Activated CD4-positive, alpha-beta T cell treated with anti-CD3 and anti-CD28 coated beads, Interleukin-2, amount 50 U/mL, for 24 hours (primary cell): ENCODE data around the gene SPA17.

Source experiments
- DNase-seq, 2 donors: peaks; one replicate each; pipeline ENCODE4 v3.0.0-alpha.2; 2020; ENCODE audit warnings: low read depth in 1 of 2, low spot score in 1 of 2

Gene SPA17

DNA sequence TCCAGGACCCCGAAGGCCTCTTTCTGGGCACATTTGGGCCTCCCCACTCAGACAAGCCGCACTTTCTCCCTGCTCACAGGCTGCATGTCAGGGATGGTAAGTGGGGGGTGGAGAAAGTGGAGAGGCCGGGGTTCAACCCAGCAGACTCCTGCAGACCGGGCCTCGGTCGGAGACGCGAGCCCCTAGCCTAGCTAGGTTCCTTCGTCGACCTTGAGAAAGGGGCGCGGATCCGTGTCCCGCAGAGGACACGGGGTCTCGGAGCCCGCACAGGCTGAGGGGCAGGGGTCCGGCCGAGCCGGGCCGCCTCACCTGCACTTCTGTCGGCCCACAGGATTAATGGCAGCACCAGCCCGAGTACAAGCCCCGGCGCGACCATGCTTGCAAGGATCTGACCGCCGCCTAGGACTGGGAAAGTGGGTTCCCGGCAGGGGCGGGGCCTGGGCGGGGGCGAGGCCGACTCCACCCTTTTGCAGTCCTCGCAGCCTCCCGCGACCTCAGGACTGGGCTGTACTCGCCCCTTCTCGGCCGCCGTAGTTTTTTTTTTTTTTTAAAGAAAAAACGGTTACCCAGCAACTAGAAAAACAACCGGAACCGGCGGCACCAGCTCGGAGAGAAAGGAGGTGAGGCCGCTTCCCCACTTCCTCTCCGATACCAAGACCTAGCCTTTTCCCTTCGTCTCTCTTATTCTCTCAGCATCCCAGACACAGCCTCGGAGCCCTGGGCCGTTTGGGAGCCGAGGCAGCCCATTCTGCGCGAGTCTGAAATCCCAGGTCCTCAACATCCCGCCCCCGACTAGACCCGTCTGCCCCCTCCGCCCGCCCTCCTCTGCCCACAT is at the start of gene SPA17, which contains the start of gene SIAE:
TSS of gene SPA17 (plus strand) at position 572 of the 835 bp plus-strand sequence. CDS start 1,361 bp downstream, outside the sequence.
TSS of gene SIAE (minus strand) at position 407 of the 835 bp plus-strand sequence. CDS start at position 376, 31 bp downstream.
- peak; percentile 56 to 82 for DNase-seq

DNA sequence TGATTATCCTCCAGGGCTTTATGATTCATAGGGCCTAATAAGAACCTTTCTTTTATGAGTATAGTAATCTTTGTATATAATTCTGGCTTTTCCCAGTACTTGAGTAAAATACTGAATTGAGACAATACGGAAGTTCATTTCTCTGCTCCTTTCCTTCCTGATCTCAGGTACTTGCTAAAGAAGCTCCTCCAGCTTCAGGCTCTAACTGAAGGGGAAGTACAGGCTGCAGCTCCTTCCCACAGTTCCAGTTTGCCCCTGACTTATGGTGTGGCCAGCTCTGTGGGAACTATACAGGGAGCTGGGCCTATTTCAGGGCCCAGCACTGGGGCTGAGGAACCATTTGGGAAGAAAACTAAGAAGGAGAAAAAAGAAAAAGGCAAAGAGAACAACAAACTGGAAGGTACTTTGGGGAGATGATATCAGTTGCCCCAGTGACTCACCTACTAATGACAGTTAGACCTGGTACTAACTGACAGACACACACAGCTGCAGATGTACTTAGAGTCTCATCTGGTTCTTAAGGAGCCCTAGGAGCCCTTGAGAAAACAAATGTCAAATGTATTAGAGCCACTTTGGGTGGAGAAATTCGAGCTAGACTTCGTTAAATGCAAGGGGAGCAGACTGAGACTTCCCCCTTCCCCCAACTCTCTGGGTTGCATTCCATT is 48.1 kb upstream of the SPA17 start:
- no peak for DNase-seq

DNA sequence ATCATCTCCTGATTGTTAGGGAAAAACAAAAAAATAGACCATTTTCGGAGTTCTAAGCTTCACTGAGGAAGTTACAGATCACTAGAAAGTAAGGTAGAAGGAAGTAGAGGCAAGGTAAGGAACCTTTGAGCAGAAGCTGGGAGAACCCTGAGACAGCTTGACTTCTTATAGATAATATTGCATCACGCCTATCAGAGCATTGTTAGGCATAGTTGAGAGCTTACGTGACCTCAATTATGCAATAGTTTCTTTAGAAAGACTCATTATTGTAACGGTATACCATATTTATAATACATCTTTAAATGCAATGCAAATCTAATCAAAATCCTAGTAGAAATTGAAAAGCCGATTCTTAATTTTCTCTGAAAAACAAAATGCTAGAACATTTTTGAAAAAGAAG is 46.2 kb upstream of the SPA17 start:
- DNase-seq, result no peak

DNA sequence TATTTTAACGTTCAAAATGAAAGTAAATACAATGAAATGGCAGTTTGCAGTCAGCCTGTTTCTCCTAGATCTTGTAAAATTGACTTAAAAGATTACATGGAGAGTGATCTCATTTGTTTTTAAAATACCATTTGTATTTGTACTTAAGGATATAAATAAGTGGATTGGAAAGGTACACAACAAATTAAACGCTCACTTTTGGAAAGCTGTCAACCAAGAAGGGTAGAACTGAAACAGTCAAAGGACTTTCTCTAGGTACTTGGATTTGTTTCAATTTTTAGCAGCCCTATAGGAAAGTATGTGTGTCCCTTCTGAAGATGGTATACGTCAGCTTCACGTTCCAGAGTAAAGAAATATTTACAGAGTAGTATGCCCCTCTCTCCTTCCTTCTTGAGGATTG is 43.7 kb upstream of the SPA17 start:
- DNase-seq, result no peak

DNA sequence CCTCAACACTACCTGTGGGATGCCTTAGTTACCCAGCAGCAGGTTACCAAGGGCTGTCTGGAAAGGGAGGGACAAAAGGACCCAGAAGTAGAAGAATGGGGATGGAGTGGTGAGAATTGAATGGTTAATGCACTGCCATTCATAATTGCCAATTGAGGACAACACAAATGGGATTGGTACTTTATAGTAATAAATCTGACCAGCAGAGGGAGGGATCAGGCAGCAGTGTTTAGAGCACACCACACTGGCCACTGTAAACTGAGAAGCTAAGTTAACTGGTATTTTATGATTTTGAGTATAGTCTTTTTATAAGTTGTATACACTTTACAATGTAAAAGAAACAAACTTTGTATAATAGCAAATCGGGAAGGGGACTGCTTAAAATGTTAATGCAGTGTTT is 40.3 kb upstream of the SPA17 start:
- DNase-seq, result no peak

DNA sequence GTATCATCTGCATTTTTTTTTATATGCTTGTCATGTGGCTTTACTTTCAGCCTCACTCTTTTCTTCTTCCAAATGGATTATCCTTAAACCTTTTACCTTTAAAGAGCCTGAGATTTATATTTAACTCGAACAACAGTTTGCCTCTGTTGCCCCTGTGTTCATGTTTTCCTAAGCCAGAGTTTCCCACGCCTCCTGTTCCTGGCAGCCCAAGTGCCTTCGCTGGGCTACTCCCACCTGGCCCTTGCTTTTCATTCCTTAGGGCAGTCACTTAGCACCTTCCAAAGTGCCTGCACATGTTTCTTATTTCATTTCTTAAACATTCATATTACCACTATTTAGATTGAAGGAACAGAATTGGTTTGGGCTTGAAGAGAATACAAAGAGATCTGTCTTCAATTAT is 37.8 kb upstream of the SPA17 start:
- DNase-seq, result no peak

DNA sequence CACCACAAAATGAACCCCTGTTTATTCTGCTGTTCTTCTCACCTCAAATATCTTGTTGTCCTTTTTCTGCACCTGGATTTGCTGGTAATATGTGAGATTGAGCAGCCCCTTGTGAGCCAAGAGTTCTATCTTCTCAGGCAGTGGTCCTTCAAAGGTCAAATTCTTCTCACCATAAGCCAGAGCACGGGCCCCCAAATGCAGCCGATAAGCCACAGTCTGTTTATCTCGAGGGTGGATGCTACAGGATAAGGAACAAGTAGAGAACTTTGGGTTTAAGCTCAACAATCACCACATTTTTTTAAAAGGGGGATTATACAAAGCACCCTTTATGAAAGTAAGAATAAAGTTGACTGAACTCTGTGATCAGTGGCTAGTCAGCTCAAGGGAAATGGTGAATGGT is 35.2 kb upstream of the SPA17 start:
- DNase-seq, result no peak

DNA sequence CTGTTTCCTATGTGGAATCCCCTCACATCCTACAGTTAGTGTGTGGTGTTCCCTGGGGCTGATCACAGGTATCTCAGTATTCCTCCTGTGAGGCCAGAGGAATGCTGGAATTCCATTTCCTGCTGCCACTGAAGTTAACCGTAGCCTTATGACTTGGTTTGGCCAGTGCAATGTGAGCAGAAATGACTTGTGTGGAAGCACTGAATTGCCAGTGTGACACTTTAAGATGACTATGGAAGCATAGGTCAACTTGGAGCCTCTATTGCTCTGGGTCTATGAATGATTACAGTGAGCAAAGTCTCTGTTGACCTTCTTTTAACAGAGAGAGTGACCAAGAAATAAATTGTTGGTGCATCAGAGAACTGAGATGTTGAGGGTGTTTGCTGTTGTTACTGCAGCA is 34.5 kb upstream of the SPA17 start:
- no peak for DNase-seq

DNA sequence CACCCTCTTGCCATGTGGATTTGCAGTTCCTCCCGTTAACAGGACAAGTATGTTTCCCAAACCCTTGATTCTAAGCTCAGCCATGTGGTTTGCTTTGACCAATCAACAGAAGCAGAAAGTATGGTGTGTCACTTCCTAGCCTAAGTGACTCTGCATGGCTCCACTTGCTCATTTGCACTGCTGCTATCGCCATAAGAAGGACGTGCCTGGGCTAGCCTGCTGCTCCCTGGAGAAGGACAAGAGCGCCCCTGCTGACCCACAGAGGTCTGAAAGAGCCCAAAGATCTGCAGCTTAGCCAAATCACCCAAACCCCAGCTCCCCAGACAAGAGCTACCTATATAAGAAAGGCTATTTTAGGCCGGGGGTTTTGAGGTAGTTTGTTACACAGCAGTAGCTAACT is 33.0 kb upstream of the SPA17 start:
- no peak for DNase-seq

DNA sequence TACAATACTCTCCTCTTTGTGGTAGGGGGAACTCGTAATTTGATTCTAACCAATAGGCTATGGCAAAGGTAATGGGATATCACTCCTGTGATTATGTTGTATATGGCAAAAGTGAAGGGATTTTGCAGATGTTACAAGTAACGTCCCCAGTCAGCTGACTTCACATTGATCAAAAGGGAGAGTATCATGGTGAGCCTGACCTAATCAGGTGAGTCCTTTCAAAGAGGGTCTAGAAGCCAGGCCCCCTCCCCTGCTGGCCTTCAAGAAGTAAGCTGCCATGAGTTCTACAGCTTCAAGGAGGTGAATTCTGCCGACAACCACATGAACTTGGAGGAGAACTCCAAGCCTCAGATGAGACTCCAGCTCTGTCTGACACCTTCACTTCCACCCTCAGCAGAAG is 31.1 kb upstream of the SPA17 start:
- no peak for DNase-seq

DNA sequence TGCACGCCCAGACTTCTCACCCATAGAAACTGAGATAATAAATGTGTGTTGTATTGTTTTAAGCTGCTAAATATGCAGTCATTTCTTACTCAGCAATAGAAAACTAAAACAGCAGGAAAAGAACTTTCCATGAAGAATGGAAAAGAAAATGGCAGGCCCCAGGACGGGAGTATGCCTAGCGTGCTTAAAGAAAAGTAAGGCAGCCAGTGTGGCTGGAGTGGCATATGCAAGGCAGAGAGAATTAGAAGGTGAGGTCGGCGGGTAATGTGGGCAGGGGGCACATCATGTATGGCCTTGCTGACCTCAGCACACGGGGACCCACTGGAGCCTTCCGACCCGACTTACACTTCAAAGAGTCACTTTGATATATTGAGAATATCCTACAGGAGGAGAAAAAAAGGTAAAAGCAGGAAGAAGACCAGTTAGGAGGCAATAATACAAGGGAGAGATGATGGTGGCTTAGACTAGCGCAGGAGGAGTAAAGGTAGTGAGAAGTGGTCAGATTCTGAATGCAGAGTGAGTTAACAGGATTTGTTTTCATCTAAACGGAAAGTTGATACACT is 30.6 kb upstream of the SPA17 start:
- no peak for DNase-seq

DNA sequence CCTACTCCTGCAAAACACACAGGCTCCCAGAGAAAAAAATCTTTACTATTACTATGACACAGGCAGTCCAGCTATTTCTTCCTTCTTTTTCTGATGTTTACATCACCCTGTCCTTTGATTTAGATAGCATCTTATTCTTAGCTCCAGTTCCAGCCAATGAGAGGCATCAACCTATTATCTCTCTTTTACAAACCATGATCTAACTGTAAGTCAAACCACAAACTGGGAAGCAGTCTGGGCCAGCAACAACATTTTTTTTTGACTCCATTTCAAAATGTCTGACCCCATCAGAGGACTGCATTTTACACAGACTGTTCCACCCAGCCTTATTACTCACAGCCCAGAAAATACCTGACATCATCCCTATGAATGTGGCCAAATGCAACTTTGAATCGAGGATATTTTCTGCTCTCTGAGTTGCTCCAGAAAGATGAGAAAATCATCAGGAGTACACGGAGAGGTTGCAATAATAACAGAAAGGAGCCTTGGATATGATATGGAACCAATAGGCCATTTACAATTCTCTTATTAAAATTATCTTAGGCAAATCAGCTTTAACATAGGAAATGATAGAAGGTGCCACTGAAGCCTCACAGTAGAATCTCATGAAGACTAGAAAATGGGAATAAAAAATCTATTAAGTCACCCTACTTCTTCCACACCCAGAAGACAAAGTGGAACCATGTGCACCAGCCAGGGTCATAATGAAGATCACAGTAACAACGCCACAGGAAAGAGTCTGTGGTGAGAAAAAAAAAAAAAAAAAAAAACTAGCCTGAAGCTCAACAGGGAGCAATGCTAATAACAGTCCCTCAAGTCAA is 29.9 kb upstream of the SPA17 start:
- no peak for DNase-seq

DNA sequence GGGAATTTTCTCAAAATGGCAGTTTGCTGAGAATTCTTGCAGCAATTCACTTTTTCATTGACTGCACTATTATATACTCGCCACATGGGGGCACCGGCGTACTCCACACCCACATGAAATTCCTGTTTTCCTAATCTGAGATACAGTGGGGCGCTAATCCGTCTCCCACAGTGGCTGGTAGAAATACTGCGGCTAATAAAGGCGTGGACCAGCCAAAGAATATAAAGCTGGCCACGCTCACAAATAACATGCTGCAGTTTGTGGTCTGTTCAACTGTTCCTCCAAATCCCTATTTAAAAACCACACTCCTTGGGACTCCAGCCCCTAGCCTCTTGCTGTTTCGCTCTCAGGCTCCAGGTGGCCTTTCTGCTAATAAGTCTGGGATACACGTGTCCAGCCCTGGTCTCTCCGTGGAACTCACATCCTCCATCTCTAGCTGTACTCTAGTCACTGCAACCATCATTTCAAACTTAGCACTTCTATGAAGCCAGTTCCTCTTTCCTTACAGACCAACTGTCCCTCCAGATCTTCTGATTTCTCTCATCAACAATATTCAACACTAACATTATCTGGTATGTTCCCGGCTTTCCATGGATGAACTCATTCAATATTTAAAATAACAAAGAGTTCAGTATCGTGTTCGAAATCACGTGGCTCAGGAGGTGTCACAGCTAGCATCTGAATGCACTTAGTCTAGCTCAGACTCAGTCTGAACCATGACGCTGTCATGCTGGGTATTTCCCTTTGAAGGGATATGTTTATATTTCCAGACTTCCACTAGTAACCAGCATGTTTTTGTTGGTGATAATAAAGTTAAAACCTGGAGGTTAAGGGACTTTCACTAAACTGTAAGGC is 29.1 kb upstream of the SPA17 start:
- no peak for DNase-seq

DNA sequence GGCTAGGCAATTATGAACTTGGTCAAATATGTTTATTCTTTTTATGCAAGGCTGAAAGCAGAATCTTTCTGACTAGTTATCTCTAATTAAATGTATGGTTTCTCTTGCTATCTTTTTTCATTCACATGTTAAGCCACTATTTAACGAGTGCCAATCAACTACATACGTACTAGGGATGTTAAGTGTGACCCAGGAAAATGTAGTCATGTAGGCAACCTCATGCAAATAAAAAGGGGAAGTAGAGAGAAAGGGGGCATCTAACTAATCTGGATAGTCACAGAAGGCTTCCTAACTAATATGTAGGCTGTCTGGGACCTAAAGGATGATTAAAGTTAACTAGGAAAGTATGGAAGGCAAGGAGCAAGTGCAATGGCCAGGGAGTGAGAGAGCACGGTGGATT is 27.6 kb upstream of the SPA17 start:
- no peak for DNase-seq

DNA sequence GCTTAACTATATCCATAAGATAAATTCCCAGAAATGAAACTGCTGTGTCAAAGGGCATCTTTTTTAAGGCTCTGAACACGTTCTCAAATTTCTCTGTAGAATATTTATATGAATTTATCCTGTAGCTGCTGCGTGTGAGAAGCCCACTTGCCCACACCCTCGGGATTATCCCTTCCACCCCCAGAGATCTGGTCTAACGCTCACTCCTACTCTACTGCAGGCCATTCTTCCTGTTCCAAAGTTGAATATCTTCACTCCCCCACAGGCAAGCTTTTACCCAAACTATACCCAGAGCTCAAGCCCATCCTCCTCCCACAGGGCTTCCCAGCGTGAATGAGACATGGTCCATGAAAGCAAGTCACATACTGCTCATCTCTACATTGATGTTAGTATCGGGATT is 25.1 kb upstream of the SPA17 start:
- no peak for DNase-seq

DNA sequence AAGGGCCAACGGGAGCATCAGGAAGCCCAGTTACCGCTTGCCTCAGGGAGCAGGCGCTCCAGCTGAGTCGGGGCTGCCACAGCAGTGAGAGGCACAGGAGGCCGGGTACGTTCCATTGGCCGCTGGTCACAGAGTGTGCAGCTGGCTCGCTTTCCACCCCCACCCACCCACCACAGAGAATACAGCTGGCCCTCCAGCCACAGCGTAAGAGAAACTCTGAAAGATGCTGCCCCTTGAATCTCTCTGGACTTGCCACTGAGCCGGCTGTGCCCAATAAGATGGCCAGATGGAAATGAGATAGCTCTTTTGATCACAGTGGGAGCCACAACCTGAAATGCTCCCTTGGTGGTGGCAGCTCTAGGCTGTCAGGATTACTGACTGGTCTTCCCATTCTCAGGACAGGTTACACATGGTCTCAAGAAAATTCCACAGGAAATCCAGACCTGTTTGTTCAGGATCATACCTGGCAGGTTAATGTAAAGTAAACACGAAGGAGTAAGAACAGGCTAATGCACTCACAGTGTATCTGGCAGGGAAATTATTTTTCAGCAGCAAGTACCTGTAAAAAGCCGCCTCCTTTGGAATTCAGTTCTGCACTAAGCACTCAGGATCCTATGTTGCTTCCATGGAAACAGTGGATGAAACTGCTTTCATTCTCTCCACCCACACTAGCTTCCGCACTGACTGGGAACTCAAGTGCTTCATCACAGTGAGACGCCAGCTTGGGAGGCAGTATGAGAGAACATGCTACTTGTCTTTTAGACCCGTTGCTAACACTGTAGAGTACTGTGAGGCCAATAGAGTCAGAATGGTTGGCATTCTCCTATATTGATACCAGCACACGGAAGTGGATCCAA is 16.7 kb upstream of the SPA17 start:
- DNase-seq, result no peak

DNA sequence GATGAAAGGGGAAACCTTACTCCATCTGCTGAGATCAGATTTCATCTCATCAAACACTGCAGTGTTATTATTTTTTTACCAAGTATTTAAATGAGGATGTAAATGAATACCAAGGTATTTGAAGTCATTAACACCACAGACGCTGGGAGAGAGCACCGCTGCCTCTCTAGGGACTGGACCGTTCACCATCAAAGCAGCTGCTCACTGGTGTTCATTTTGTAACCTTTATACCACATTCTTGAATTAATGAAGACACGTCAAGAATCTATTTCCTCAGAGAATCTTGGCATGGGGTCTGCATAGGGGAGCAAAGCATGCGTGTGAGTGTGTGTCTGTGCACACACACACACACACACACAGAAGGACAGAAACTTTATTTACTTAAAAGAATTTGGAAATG is 15.8 kb upstream of the SPA17 start:
- no peak for DNase-seq

DNA sequence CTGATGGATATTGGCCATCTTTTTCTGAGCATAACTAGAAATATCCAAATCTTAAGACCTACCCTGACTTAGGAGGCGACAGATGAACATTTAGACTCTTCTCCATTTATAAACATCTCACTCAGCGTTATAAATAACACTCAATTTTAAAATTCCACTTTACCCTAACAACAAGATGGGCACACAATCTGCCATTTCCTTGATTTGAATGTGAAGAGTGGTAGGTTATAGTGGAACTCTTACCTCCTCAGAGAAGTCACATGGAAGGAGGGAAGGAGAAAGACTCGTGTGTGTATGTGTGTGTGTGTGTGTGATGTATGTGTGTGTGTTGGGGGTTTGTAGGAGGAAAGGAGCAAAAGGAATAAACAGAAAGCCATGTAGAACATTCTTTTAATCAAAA is 15.2 kb upstream of the SPA17 start:
- no peak for DNase-seq

DNA sequence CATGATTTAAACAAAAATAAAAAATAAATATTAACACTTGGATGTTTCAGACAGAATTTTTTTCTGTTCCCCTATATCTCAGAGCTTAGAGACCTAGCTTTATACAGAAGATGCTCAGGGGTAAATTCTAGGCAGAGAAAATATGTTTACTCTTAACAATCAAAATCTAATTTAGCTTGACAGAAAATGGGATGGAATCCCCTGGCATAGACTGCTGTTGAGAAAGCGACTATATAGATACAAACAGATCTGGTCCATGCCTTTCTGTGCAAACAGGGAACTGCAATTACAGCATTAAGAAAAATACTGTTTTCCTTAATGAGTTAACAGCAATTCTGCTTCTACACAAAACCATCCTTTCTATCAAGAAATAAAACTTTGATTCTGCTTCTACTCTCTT is 14.7 kb upstream of the SPA17 start:
- no peak for DNase-seq

DNA sequence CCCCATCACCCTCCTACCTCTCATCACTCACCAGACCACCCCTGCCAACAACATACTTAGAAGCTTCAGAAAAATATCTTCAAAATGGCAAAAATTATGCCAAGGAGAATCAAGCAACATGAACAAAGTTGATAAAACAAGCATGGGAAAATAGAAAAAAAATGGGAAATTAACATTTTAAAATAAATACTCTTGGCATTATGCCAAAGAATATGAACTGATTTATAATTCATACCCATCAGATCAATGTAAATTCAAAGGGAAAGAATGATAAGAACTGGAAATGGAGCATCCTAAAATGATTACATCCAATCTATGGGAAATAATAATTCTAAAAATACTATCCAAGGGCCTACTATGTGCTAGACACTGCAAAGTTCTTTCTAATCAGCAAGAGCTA is 12.2 kb upstream of the SPA17 start:
- DNase-seq, result no peak
